ENCODE results near the gene FAM219A.

DNA sequence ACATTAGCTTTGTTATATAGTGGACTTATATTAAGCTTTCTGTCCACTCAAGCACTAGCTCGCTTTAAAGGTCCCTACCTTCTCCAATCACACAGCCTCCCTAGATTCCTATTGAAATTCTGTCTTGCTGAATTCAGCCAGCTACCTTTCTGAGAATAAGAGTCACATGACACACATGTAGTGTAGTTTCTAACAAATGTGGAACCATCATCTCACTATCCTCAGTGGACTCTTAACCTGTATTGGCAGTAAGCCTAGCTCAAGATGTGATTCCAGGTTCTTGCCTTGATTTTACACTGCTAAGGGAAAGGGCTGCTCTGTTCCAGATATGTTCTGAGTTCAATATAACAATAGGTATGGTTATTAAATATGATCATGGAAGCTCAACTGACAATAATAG lies 11.4 kb downstream of the FAM219A start:
- TF ChIP-seq, protein P1, sequence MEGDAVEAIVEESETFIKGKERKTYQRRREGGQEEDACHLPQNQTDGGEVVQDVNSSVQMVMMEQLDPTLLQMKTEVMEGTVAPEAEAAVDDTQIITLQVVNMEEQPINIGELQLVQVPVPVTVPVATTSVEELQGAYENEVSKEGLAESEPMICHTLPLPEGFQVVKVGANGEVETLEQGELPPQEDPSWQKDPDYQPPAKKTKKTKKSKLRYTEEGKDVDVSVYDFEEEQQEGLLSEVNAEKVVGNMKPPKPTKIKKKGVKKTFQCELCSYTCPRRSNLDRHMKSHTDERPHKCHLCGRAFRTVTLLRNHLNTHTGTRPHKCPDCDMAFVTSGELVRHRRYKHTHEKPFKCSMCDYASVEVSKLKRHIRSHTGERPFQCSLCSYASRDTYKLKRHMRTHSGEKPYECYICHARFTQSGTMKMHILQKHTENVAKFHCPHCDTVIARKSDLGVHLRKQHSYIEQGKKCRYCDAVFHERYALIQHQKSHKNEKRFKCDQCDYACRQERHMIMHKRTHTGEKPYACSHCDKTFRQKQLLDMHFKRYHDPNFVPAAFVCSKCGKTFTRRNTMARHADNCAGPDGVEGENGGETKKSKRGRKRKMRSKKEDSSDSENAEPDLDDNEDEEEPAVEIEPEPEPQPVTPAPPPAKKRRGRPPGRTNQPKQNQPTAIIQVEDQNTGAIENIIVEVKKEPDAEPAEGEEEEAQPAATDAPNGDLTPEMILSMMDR (IDR thresholded peaks at IDR 0.05; ENCODE audit: low read length), result no peak
- no peak for TF ChIP-seq EZH2 (IDR thresholded peaks at IDR 0.05; ENCODE audit: borderline replicate concordance, low read length)

All from OCI-LY1 (cell line).